K562 (cell line): ENCODE measurements around the gene SETD1B. TPM values are rescaled to one million over a fixed set of nuclear protein-coding genes. Genes with fewer than 3 reads are reported as not detected.

Experiments
- L3MBTL2 ChIP-seq: fragments of 450-650 bp; IDR thresholded peaks from 2 replicates; pipeline ENCODE4 v1.6.1; 2016; ENCODE audit warnings: mild to moderate bottlenecking, moderate library complexity
- MED1 ChIP-seq: sonication (generic); formaldehyde crosslinking; IDR thresholded peaks from 2 replicates; pipeline ENCODE4 v1.8.1; 2023; ENCODE audit warnings: missing genetic modification reagents, borderline replicate concordance
- ZNF124 ChIP-seq: sonication (generic); formaldehyde crosslinking; IDR thresholded peaks from 2 replicates; pipeline ENCODE4 v1.8.1; 2022; ENCODE audit warnings: missing genetic modification reagents
- ZNF707 ChIP-seq: fragments of 250-450 bp; sonication (Bioruptor Pico); conservative IDR thresholded peaks from 2 replicates; pipeline ENCODE4 v1.8.0; 2022; ENCODE audit warnings: inconsistent platforms, mild to moderate bottlenecking, moderate library complexity
- polyA plus RNA-seq, 8 experiments: library from polyadenylated mRNA; depleted of rRNA in 4 of 8; stranded (reverse) in 5 of 8; unstranded in 3 of 8; fragments of >200 nt; fragmentation: Nextera tagmentation in 2 of 8; fragmentation: Illumina TruSeq in 1 of 8; extraction: Ambion mirVana in 2 of 8; extraction: Trizol in 1 of 8; gene quantifications; 2 replicates each; pipeline versions ENCODE4 v1.2.1 to v1.2.3, GENCODE V29; 2011 to 2014; ENCODE audit warnings: inconsistent platforms in 1 of 8, missing spikeins in 1 of 8
- total RNA-seq, 7 experiments: library from RNA; depleted of rRNA in 6 of 7; stranded (reverse); fragments of >200 nt in 6 of 7; fragmentation: Illumina TruSeq in 2 of 7; extraction: Trizol in 2 of 7; gene quantifications; 2 replicates each; pipeline versions ENCODE4 v1.2.1 to v1.2.3, GENCODE V29; 2011 to 2021; ENCODE audit warnings: low replicate concordance in 1 of 7
- TF ChIP-seq, protein P1 (sequence below), 2 experiments: fragments of 450-650 bp in 1 of 2; sonication (generic) in 1 of 2; formaldehyde crosslinking; conservative IDR thresholded peaks; 2 replicates each; pipeline versions ENCODE4 v1.4.0 to v1.8.1; 2020 to 2022; ENCODE audit warnings: mild to moderate bottlenecking in 1 of 2, missing genetic modification reagents in 1 of 2
- TF ChIP-seq, protein P2 (sequence below): sonication (generic); formaldehyde crosslinking; IDR thresholded peaks from 2 replicates; pipeline ENCODE4 v1.9.0; 2022; ENCODE audit warnings: mild to moderate bottlenecking, missing genetic modification reagents
- TF ChIP-seq, protein P3 (sequence below): fragments of 250-450 bp; sonication (Bioruptor Pico); IDR thresholded peaks from 2 replicates; pipeline ENCODE4 v1.5.0; 2020; ENCODE audit warnings: mild to moderate bottlenecking, borderline replicate concordance

SETD1B gene
- total and polyA plus RNA-seq, 9 of the 15 experiments (the other 6 are each of a cell fraction or from before 2014, with no cell fraction given) = 0.48 to 26.6 (median 2.3) TPM

DNA sequence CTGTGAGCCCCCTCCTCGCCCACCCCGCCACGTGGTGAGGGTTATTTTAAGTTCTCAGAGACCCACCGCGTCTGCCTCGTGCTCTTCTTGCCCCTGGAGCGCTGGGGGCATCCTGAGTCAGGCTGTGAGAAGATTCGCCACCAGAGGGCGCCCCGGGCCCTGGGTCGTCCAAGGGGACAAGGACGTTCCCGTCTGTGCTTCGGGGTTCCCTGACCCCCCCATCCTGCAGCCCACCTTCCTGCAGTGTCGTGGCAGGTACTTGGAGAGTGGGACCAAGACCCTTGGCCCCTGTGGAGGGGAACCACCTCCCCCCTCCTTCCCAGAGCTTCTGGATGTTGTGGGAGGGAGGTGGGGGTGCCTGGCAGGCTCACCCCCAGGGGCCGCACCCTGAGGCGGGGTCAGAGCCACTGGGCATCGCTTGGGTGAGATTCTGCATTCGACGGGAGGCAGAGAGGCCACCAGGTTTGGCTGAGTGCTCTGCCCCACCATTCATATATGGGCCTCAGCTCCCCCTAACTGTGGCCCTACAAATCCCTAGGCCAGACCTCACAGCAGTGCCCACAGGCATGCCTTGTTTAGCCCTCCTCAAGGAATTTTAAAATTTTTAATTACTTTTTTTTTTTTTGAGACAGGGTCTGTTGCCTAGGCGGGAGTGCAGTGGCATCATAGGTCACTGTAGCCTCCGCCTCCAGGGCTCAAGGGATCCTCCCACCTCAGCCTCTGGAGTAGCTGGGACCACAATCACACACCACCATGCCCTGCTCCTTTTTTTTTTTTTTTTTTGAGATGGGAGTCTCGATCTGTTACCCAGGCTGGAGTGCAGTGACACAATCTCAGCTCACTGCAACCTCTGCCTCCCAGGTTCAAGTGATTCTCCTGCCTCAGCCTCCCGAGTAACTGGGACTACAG lies 27.4 kb upstream of the SETD1B start (continued):
- TF ChIP-seq, protein P1, sequence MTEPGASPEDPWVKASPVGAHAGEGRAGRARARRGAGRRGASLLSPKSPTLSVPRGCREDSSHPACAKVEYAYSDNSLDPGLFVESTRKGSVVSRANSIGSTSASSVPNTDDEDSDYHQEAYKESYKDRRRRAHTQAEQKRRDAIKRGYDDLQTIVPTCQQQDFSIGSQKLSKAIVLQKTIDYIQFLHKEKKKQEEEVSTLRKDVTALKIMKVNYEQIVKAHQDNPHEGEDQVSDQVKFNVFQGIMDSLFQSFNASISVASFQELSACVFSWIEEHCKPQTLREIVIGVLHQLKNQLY (CRISPR knock-in tag; conservative IDR thresholded peaks at IDR 0.05) = no peak
- TF ChIP-seq ZNF707 (CRISPR knock-in tag) (no peak), L3MBTL2 (0 out of 2 replicates have a peak, but pooled peaks have one; percentile 24), MED1 (no peak), ZNF124 (CRISPR knock-in tag) (no peak)
- TF ChIP-seq, protein P2, sequence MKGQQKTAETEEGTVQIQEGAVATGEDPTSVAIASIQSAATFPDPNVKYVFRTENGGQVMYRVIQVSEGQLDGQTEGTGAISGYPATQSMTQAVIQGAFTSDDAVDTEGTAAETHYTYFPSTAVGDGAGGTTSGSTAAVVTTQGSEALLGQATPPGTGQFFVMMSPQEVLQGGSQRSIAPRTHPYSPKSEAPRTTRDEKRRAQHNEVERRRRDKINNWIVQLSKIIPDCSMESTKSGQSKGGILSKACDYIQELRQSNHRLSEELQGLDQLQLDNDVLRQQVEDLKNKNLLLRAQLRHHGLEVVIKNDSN (CRISPR knock-in tag) = peak; percentile 36; the same call in 1 of the 2 replicates
- TF ChIP-seq, protein P3, sequence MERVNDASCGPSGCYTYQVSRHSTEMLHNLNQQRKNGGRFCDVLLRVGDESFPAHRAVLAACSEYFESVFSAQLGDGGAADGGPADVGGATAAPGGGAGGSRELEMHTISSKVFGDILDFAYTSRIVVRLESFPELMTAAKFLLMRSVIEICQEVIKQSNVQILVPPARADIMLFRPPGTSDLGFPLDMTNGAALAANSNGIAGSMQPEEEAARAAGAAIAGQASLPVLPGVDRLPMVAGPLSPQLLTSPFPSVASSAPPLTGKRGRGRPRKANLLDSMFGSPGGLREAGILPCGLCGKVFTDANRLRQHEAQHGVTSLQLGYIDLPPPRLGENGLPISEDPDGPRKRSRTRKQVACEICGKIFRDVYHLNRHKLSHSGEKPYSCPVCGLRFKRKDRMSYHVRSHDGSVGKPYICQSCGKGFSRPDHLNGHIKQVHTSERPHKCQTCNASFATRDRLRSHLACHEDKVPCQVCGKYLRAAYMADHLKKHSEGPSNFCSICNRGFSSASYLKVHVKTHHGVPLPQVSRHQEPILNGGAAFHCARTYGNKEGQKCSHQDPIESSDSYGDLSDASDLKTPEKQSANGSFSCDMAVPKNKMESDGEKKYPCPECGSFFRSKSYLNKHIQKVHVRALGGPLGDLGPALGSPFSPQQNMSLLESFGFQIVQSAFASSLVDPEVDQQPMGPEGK (CRISPR knock-in tag) = no peak
